Keratinocyte (primary cell): Measurements from ENCODE around the gene RASD1. TPM values are rescaled to one million over a fixed set of nuclear protein-coding genes. Genes with fewer than 3 reads are reported as not detected.
A peak's percentile ranks its signal among the peaks of the same experiment; 100 is the strongest.

Experiments used
- DNase-seq: peaks from one replicate; pipeline ENCODE4 v3.0.0-alpha.2; 2011; ENCODE audit warnings: low read depth, missing footprints, low spot score
- FAIRE-seq: peaks from 2 replicates; lab custom pipeline; 2011; peaks lifted over from hg19 to GRCh38; lab: Jason Lieb, UNC
- H2AFZ ChIP-seq: 2 replicates; pipeline ENCODE4 v1.6.0; 2012; ENCODE audit warnings: low read length, control low read depth, inconsistent platforms; ENCODE audit not compliant: control insufficient read depth
- H3K27ac ChIP-seq: 2 replicates; pipeline ENCODE4 v1.5.1; 2011; ENCODE audit warnings: low read length; ENCODE audit not compliant: control insufficient read depth, insufficient read depth
- H3K27me3 ChIP-seq: 3 replicates; pipeline ENCODE4 v1.6.0; 2011; ENCODE audit warnings: low read length; ENCODE audit not compliant: control insufficient read depth, insufficient read depth; ENCODE audit errors: extremely low read depth
- H3K36me3 ChIP-seq, 2 experiments: 2 replicates in 1 of 2; 3 replicates in 1 of 2; pipeline ENCODE4 v1.5.1; 2011; ENCODE audit warnings: low read length in 2 of 2, mild to moderate bottlenecking in 1 of 2; ENCODE audit not compliant: control insufficient read depth in 2 of 2, insufficient read depth in 2 of 2; ENCODE audit errors: extremely low read depth in 1 of 2
- H3K4me1 ChIP-seq: 3 replicates; pipeline ENCODE4 v1.5.1; 2011; ENCODE audit warnings: low read length; ENCODE audit not compliant: control insufficient read depth, insufficient read depth; ENCODE audit errors: extremely low read depth
- H3K4me2 ChIP-seq: 3 replicates; pipeline ENCODE4 v1.6.0; 2011; ENCODE audit warnings: low read depth, low read length; ENCODE audit not compliant: control insufficient read depth, insufficient read depth; ENCODE audit errors: extremely low read depth
- H3K4me3 ChIP-seq, 3 experiments: fragments of 200-600 bp in 1 of 3; sonication (generic) in 1 of 3; 2 replicates in 2 of 3; 3 replicates in 1 of 3; pipeline ENCODE4 v1.5.1; 2011 to 2016; ENCODE audit warnings: low read length in 3 of 3, mild to moderate bottlenecking in 3 of 3, control low read depth in 2 of 3, inconsistent platforms in 1 of 3, low read depth in 1 of 3, mixed read lengths in 1 of 3, mixed run types in 1 of 3, moderate library complexity in 1 of 3; ENCODE audit not compliant: control insufficient read depth in 2 of 3, insufficient read depth in 2 of 3; ENCODE audit errors: extremely low read depth in 1 of 3
- H3K79me2 ChIP-seq: 2 replicates; pipeline ENCODE4 v1.6.0; 2012; ENCODE audit warnings: low read length; ENCODE audit not compliant: control insufficient read depth, insufficient read depth
- H3K9ac ChIP-seq: 3 replicates; pipeline ENCODE4 v1.6.0; 2011; ENCODE audit warnings: low read length; ENCODE audit not compliant: control insufficient read depth, insufficient read depth; ENCODE audit errors: extremely low read depth
- H3K9me1 ChIP-seq: 3 replicates; pipeline ENCODE4 v1.6.0; 2011; ENCODE audit warnings: low read length; ENCODE audit not compliant: control insufficient read depth, insufficient read depth; ENCODE audit errors: extremely low read depth
- H3K9me3 ChIP-seq: 2 replicates; pipeline ENCODE4 v1.5.1; 2012; ENCODE audit warnings: low read depth, low read length; ENCODE audit not compliant: control insufficient read depth
- H4K20me1 ChIP-seq: 3 replicates; pipeline ENCODE4 v1.6.0; 2011; ENCODE audit warnings: low read length; ENCODE audit not compliant: control insufficient read depth, insufficient read depth; ENCODE audit errors: extremely low read depth
- EZH2 ChIP-seq: IDR thresholded peaks from one replicate; pipeline ENCODE4 v1.6.1; 2012; ENCODE audit warnings: inconsistent platforms, mild to moderate bottlenecking, low read length, moderate library complexity
- dilution Hi-C: fragments of 300-500 bp; cut with MboI; formaldehyde crosslinking; loops from one replicate; pipeline ENCODE4 v1.7.0; 2020; ENCODE audit warnings: low sequenced_read_pairs; ENCODE audit not compliant: extremely low pct_ligation_motif_present
- polyA plus RNA-seq, 5 experiments: library from polyadenylated mRNA; depleted of rRNA in 3 of 5; stranded (reverse) in 3 of 5; stranded (forward) in 1 of 5; unstranded in 1 of 5; fragments of >200 nt; gene quantifications; 1 replicate in 1 of 5; 2 replicates in 3 of 5; 3 replicates in 1 of 5; pipeline versions ENCODE4 v1.2.1 to v1.2.3, GENCODE V29; 2011 to 2012; ENCODE audit warnings: missing spikeins in 2 of 5, low read depth in 1 of 5, low replicate concordance in 1 of 5
- TF ChIP-seq, protein P1 (sequence below), 3 experiments: IDR thresholded peaks in 1 of 3; conservative IDR thresholded peaks in 1 of 3; optimal IDR thresholded peaks in 1 of 3; 2 replicates in 2 of 3; 3 replicates in 1 of 3; pipeline versions ENCODE3 to v1.5.1; 2011; ENCODE audit warnings: low read length in 3 of 3, mild to moderate bottlenecking in 3 of 3, moderate library complexity in 2 of 3, control low read depth in 1 of 3, inconsistent platforms in 1 of 3; ENCODE audit not compliant: insufficient read depth in 2 of 3; ENCODE audit errors: extremely low read depth in 1 of 3

Gene RASD1
- polyA plus RNA-seq, 1 donor (not counting 4 experiments of a cell fraction or from before 2014, with no cell fraction given): 0.20 TPM

DNA sequence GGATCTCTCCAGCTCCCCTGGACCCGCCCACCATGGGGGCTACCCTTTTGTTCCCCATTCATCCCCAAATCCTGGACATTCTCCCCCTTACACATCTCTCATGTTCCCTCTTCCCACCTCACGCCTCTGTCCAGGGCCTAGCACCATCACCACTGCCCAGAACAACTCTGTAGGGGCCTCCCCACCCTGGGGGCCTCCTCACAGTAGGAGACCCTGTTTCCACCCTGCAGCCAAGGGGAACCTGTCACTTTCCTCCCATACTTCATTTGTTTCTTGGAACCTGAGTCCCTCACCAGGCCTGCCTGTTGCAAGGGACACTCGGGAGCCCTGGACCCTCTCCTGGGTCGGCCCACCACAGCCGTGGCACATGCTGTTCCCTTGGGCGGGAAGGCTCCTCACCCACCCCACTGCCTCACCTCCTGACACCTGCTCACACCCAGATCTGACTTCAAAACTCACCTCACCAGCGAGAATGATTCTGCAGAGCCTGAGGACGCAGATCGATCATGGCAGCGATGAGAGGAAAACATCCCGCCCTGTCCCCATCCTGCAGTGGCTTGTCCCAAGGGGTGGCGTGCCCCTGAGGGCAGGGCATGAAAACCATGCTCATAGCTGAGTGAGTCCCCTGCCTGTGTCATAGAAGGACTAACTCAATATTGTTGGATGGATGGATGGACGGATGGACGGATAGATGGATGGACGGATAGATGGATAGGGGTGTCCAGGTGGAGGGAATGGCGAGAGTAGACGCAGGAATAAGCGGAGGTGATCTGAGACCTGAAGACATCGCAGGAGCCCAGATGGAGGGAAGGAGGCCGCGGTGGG is 6.8 kb upstream of the RASD1 start:
- Histone ChIP-seq H3K79me2 (no peaks in the 10 kb centered on the region), H3K4me2 (no peak overlapping the region), H3K9ac (no peak overlapping the region), H3K27ac (no peak overlapping the region), H3K9me3 (no peaks in the 10 kb centered on the region), H3K9me1 (no peaks in the 10 kb centered on the region), H3K36me3 (no peaks in the 10 kb centered on the region), H3K4me1 (no peaks in the 10 kb centered on the region), H3K27me3 (peaks cover 52% of the 10 kb centered on the region), H3K4me3 (no peak overlapping the region), H4K20me1 (peaks cover 7% of the 10 kb centered on the region), H2AFZ (no peak overlapping the region)
- no peak for FAIRE-seq
- dilution Hi-C loops: no loop called here
- no peak for DNase-seq
- no peak for TF ChIP-seq EZH2
- TF ChIP-seq, protein P1, sequence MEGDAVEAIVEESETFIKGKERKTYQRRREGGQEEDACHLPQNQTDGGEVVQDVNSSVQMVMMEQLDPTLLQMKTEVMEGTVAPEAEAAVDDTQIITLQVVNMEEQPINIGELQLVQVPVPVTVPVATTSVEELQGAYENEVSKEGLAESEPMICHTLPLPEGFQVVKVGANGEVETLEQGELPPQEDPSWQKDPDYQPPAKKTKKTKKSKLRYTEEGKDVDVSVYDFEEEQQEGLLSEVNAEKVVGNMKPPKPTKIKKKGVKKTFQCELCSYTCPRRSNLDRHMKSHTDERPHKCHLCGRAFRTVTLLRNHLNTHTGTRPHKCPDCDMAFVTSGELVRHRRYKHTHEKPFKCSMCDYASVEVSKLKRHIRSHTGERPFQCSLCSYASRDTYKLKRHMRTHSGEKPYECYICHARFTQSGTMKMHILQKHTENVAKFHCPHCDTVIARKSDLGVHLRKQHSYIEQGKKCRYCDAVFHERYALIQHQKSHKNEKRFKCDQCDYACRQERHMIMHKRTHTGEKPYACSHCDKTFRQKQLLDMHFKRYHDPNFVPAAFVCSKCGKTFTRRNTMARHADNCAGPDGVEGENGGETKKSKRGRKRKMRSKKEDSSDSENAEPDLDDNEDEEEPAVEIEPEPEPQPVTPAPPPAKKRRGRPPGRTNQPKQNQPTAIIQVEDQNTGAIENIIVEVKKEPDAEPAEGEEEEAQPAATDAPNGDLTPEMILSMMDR (optimal IDR thresholded peaks at IDR 0.05 in 1 of 3, IDR thresholded peaks at IDR 0.05 in 1 of 3, conservative IDR thresholded peaks at IDR 0.05 in 1 of 3; ENCODE audit: extremely low read depth in 1 of 3, insufficient read depth in 2 of 3, low read length in 3 of 3): no peak

DNA sequence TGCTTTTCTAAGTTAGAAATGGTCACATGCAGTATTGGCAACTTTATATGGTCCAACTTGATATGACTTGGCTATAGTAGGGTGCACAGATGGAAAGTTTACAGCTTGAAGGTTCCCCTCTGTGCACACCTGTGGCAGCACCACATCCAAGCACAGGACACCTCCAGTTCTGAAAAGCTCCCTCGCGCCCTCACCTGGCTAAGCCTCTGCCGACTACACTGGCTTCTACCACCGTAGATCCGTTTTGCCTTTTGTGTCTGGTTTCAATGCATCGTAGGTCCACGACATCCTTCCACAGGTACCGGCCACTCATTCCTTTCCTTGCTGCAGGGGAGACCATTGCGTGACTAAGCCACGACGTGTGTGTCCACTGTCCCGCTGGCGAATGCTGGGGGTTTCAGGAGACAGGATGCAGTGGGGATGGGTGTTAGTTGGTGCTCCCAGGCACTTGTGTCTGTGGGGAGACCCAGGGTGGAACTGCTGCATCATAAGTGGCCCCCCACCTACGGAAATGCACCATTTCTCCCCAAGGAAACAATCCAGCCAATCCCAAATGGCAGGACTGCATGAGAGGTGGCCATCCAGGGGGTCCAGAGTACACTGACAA is 4.9 kb upstream of the RASD1 start:
- H3K9me3 ChIP-seq: no peaks in the 10 kb centered on the region
- H3K79me2 ChIP-seq: no peaks in the 10 kb centered on the region
- no peak for TF ChIP-seq EZH2
- TF ChIP-seq, protein P1 (optimal IDR thresholded peaks at IDR 0.05 in 1 of 3, IDR thresholded peaks at IDR 0.05 in 1 of 3, conservative IDR thresholded peaks at IDR 0.05 in 1 of 3; ENCODE audit: extremely low read depth in 1 of 3, insufficient read depth in 2 of 3, low read length in 3 of 3): peak in 2 of 3 experiments; percentile 53 to 74
- H3K9ac ChIP-seq: no peak overlapping the region
- no peak for DNase-seq
- dilution Hi-C loops: no loop called here
- H3K27ac ChIP-seq: no peak overlapping the region
- H3K27me3 ChIP-seq: peaks cover 52% of the 10 kb centered on the region
- no peaks in the 10 kb centered on the region for H3K36me3 ChIP-seq
- no peak overlapping the region for H3K4me2 ChIP-seq
- H3K4me1 ChIP-seq: peaks cover under 1% of the 10 kb centered on the region
- FAIRE-seq: no peak
- H2AFZ ChIP-seq: no peak overlapping the region
- H3K4me3 ChIP-seq: no peak overlapping the region
- H4K20me1 ChIP-seq: peaks cover 7% of the 10 kb centered on the region
- H3K9me1 ChIP-seq: no peaks in the 10 kb centered on the region
